GM21367 (cell line): Measurements from ENCODE around the gene ADPRS.
A peak's percentile ranks its signal among the peaks of the same experiment; 100 is the strongest.

Experiments
- ATAC-seq: cut with Tn5 transposase; IDR thresholded peaks from one replicate; pipeline ENCODE4 v1.9.1; 2021; ENCODE audit not compliant: unreplicated experiment

ADPRS gene, protein sequence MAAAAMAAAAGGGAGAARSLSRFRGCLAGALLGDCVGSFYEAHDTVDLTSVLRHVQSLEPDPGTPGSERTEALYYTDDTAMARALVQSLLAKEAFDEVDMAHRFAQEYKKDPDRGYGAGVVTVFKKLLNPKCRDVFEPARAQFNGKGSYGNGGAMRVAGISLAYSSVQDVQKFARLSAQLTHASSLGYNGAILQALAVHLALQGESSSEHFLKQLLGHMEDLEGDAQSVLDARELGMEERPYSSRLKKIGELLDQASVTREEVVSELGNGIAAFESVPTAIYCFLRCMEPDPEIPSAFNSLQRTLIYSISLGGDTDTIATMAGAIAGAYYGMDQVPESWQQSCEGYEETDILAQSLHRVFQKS

DNA sequence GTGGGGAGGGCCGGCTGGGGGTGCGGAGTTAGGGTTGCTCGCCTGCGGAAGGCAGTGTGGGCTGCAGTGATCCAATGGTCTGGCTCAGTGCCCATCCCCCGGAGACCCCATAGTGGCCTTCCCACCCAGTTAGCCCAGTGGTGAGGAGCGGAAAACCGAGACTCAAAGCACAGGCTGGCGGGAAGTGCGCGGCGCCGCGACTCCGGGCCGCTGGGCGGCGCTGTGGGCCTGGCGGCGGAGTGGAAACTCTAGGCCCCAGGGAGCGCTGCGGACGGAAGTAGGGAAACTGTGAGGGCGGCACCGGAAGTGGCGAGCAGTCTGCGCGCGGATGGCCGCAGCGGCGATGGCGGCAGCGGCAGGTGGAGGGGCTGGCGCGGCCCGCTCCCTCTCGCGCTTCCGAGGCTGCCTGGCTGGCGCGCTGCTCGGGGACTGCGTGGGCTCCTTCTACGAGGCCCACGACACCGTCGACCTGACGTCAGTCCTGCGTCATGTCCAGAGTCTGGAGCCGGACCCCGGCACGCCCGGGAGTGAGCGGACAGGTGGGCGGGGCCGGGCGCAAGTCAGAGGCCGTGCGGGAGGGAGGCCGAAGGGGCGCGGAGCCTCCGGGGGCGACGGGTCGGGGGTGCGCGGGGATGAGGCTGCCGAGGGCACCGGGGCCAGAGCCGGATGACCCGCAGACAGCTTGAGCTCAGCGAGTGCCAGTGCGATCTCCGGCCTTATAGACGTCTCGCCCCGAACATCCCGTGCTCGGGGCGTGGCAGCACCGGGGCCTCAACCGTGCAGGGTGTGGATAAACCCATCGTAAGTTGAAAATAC, at the start of gene ADPRS:
ADPRS (plus strand) TSS at position 316 of the 816 bp plus-strand sequence; CDS start at position 329, 13 bp downstream.
- ATAC-seq: peak; percentile 59

DNA sequence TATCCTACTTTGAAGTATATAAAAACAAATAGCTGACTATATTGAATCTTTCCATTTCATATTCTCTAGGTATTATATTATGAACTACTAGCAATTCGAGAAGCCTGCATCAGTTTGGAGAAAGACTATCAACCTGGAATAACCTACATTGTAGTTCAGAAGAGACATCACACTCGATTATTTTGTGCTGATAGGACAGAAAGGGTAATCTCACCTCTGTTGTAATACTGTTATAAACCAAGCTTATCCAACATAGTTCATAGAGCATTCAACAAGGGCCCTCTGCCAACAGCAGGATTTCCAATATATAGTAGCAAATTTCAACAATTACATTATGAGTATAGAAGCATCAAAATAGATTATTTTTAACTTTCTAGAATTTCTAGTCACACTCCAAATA, 48.5 kb upstream of the ADPRS start:
- no peak for ATAC-seq

DNA sequence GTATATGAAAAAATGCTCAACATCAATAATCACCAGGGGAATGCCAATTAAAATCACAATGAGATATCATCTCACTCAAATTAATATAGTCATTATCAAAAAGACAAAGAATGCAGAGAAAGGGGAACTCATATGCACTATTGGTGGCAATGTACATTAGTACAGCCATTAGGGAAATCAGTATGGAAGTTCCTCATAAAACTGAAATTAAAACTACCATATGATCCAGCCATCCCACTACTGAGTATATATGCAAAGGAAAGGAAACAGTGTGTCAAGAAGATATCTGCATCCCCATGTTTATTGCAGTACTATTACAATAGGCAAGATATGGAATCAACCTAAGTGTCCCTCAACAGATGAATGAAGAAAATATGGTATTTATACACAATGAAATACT, 36.9 kb upstream of the ADPRS start:
- ATAC-seq: no peak

DNA sequence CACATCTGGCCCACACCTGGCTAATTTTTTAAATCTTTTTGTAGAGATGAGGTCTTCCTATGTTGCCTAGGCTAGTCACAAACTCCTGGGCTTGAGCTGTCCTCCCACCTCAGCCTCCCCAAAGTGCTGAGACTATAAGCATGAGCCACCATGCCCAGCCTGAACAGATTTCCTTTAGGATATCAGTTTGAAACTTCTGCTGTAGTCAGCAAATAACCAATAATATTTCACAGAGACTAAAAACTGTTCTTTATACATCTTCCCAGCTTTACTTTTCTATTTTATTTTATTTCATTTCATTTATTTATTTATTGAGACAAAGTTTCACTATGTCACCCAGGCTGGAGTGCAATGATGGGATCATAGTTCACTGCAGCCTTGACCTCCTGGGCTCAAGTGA, 34.7 kb upstream of the ADPRS start:
- no peak for ATAC-seq

DNA sequence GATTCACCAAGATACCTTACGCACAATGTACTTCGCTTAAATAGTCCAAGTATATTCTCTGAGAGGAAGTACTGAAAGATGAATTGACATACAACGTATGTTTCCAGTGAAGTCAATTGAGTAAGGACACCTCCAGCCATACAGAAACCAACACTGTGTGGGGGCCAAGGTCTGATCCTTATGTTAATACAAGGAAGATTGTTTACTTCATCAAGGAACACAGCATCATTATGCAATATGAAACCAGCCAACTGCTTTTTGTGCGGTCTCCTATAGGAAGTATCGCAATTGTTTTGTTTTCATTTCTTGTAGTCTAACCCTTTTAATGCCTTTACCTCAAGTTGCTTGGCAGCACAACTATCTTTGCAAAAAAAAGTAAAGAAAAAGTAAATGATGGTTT, 33.0 kb upstream of the ADPRS start:
- ATAC-seq: no peak

DNA sequence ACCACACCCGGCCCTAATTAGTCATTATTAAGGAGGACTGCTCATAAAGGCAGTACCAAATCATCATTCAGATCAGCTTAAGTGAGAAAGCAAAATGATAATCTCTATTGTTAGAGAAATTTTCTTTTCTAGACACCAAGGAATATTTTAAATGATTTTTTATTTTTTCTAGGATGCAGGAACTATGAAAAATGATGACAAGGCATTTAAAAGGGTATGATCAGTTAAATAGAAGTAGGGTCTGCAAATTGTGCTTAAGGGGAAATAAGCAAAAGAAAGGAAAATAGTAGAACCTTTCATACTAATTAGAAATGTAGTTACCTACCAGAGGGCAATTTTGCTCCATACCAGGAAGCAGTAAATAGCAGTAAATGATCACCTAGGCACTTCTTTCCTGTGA, 26.4 kb upstream of the ADPRS start:
- ATAC-seq: no peak

DNA sequence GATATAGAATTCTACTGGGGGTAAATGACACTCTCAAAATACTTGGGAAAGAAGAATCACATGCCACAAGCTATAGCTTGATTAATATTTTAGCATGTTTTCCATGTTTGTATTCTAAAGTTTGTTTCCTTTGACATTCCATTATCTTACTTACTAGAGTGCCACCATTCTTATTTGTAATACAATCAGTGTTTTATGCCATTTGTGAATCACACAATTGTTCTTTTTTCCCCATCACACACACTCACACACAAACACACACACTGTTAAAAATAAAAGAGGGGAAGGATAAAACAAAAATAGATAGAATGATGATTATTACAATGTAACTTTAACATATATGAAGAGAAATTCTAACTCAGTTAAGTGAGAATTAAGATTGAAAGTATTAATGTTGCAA, 20.8 kb upstream of the ADPRS start:
- ATAC-seq: no peak

DNA sequence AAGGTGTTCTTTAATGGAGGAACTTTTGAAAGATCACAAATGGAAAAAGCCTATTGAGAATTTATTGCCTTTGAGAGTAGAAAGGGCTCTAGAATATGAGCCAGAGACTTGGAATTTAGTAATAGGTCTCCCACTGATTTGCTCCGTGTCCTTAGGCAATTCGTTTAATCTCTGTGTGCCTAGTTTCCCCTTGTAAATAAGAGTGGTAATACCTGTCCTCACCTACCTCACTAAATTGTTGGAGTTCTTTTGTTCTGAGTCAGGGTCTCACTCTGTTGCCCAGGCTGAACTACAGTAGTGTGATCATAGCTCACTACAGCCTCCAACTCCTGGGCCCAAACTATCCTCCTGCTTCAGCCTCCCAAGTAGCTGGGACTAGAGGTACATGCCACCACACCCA, 19.8 kb upstream of the ADPRS start:
- no peak for ATAC-seq

DNA sequence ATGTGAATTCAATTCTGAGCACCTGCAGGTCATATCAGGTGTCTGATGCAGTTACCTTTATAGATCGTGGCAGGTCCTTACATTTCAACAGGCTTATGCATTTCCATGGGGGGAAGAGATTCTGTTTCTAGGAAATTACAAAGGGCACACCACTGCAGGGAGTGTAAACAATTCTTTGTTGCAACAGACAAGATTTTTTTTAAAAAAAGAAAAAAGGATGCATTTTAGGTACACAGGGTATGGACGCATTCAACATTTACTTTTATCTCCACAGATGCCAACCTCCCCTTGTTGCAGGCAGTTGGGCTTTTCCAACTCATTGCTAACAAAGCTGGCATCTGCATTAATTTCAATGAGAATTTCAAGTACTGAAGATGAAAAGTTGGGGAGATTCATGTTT, 18.3 kb upstream of the ADPRS start:
- no peak for ATAC-seq

DNA sequence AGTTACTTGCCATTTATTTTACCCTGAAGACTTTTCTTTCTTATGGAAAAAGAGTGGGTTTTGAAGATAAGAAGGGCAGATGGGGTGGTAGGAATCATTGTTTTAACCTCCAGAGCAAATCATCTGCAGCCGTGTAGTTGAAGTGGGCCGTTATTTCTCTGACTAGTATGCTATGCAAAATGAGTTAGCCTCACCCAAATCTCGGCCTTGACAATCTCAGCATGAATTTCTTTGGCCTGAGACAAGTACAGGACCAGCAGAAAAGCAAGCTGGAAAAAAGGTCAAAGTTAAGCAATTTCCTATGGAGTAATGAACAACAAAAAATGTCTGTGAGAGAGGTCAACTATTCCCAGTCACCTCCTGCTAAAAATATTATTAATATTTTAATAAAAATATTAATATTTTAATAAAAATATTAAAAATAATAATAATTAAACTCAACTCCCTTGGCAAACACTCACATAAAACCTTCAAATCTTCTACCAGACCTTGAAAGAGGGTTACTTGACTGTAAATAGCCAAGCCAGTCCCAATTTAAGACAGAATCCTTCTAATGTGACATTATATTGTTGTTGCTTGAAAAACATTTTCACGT, 11.6 kb upstream of the ADPRS start:
- ATAC-seq: no peak

DNA sequence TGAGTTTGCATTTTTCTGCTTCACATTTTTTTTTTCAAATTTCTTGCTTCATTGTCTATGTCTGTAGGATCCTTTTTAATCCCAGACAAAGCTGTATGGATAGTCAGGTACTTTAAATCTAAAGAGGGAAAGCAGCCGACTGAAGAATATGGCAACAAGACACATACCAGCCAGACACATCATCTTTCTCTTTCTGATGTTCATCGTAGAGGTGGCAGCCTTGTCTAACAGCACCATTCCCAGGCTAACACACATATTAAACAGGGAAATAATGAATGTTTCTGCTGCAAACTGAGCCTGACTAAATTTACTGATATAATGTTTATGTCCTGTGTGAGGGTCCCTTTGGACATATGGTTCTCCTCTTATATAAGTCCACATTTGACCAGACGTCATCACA, 8.5 kb upstream of the ADPRS start:
- no peak for ATAC-seq

DNA sequence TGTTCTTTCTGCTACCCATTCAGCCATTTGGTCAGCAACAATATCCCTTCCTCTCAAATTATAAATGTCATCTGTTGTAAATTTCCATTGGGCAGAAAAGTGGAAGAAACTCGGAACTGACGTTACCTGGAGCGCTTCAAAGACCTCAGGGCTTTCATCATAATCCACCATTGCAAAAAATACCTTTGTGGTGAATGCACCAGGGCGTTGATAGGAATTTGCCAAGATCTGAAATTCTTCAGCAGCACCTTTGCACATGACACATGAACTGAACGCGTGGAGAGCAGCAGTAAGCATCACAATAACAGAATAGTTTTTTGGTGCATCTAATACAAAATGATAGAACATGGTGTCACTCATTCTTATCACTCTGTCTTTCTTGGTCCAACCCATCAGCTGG, 7.9 kb upstream of the ADPRS start:
- ATAC-seq: no peak

DNA sequence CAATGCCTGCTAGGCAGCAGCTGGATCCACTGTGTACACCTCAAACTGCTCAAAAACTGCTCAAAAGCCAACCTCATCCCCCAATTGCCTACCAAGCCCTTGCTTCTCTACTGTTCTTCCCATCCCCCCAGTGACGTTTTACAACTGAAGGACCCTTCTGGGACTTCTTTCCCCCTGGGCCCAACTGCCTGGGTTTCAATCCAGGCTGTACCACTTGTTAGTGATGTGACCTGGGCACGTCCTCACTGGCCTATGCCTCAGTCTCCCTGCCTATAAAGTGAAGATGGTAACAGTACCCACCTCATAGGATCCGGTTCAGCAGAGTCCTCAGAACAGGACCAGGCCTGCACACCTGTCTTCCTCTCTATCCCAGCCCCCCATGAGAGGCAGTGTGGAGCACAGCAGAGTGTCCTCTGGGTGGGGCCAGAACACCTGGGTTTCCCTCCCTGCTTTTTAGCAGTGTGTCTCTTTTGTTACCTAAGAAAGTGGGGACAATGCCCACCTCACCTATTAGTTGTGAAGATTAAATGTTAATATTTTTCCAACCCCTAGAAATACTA, 6.7 kb upstream of the ADPRS start:
- no peak for ATAC-seq

DNA sequence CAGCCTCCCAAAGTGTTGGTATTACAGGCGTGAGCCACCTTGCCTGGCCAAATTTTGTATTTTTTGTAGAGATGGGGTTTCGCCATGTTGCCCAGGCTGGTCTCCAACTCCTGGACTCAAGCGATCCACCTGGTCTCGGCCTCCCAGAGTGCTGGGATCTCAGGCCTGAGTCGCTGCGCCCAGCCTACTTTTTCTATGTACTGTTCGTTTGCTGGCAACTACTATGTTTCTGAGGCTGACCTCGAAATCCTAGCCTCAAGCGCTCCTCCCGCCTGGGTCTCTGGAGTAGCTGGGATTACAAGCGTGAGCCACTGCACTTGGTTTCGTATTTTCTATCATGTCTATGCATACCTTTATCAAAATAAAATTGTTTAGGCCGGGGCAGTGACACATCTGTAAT, 5.5 kb upstream of the ADPRS start:
- ATAC-seq: no peak

DNA sequence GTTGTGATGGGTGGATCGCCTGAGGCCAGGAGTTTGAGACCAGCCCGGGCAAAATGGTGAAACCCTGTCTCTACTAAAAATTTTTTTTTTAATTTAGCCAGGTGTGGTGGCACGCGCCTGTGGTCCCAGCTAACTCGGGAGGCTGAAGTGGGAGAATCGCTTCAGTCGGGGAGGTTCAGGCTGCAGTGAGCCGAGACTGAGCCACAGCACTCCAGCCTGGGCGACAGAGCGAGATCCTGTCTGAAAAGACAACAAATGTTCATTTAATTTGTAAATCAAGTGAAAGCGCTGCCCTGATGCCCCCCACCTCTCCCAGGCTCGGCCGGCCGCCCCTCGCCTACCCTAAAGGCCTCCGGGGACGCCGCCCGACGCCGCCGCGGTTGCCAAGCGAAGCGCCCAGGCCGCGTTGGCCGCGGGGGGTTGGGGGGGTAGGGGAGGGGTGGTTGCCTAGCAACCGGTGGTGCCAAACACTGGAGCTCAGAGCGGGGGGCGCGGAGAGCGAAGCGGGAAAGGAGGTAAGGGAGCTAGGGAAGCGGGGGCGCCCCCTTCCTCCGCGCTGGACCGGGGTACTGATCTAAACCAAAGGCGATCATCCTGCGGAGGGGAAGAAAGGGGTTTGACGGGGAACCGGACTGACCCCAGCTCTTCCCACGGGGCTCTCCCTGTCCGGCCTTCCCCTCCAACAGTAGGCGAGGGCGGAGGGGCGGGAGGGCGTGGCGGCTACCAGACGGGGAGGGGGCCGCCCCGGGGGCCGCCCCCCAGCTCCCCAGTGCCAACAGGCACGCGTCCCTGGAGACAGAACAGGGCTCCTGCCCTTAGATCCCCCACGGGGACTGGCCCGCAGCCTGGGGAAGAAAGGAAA, 4.8 kb upstream of the ADPRS start, which contains the start of gene TEKT2:
TEKT2 (plus strand) TSS at position 460 of the 862 bp plus-strand sequence. CDS start 828 bp downstream, outside the sequence.
- ATAC-seq: no peak

DNA sequence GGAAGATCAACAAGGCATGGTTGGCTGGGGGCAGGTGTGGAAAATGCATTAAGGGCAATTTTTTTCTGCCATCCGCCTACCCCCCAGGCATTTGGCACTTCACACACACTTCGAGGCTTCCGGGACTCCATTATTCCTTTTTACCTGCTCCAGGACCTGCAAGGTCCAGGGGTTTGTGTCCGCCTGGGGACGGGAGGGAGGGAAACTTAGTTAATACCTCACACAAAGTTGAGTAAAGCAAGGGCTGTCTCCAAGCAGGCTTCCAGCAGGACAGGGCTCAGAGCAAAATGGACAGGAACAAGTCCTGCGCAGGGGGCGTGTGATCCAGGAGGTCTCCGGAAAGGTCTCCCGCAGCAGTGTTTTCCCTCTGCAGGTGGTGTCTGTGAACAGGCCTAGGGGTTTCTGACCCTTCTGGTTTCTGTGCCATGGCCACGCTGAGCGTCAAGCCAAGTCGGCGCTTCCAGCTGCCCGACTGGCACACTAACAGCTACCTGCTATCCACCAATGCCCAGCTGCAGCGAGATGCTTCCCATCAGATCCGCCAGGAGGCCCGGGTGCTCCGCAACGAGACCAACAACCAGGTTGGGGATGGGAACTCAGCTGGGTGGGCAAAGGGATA, 4.1 kb upstream of the ADPRS start:
- no peak for ATAC-seq

DNA sequence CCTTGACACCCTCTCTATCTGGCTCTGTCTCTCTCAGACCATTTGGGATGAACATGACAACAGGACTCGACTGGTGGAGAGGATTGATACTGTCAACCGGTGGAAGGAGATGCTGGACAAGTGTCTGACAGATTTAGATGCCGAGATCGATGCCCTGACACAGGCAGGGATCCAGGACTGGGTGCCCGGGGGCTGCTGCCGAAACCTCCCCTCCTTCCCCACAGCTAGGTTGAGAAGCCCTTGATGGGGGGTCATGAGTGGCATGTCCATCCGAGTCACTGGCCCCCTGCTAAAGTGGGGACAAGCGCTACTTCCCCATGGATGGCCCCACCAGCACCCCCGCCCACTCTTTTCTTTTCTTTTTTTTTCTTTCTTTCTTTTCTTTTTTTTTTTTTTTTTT, 3.6 kb upstream of the ADPRS start:
- no peak for ATAC-seq

DNA sequence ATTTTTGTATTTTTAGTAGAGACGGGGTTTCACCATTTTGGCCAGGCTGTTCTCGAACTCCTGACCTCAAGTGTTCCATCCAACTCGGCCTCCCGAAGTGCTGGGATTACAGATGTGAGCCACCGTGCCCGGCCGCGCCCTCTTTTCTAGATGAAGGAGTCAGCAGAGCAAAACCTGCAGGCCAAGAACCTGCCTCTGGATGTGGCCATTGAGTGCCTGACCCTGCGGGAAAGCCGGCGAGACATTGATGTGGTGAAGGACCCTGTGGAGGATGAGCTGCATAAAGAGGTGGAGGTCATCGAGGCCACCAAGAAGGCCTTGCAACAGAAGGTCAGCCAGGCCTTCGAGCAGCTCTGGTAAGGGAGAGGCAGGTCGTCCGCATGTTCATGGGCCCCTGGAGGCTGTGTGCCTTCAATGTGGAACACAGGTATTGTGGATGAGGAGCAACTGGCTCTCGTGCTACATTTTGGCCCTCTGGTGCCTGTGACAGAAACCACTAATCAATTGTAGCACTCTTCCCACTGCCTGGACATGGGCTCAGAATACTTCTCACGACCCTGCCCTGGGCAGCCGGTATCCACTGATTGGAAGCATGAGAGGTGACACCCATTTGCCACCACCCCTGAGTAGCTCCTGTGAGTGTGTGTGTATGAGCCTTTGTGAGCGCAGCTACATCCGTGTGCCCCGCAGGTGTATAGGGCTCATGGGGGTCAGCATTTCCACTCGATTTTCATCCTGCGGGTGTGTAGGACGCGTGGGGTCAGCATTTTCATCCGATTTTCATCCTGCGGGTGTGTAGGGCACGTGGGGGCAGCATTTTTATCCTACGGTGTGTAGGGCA, 2.8 kb upstream of the ADPRS start:
- ATAC-seq: no peak

DNA sequence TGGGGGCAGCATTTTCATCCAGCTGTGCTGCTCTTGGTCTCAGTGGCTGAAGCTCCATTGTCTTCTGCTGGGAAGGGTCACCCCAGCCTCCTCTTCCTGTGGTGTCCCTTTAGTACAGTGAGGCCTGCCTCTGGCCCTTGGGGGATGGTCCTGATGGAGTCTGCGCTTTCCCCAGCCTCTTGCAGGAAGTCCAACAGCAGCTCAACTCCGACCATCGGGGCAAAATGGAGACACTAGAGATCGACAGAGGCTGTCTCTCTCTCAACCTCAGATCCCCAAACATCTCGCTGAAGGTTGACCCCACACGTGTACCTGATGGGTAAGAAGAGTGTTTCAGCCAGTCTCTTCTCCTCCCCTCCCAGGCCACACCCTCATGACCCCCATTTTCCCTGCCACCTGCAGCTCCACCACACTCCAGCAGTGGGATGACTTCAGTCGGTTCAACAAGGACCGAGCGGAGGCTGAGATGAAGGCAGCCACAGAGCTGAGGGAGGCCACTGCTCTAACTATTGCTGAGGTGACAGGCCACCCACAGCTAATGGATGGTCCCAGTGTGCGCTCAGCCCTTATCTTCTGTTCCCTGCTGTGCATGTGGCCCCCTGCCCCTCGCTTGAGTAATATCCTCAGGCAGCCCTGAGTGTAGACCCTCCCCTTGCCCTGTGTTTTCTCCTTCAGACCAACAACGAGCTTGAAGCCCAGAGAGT, 2.0 kb upstream of the ADPRS start:
- no peak for ATAC-seq
